IPS-NIHi7 (cell line): ENCODE data around the gene VSIG10L2.

ENCODE experiments used
- DNase-seq: peaks from one replicate; pipeline ENCODE4 v3.0.0; 2012; ENCODE audit warnings: mixed read lengths; ENCODE audit errors: extremely low spot score

Gene VSIG10L2

DNA sequence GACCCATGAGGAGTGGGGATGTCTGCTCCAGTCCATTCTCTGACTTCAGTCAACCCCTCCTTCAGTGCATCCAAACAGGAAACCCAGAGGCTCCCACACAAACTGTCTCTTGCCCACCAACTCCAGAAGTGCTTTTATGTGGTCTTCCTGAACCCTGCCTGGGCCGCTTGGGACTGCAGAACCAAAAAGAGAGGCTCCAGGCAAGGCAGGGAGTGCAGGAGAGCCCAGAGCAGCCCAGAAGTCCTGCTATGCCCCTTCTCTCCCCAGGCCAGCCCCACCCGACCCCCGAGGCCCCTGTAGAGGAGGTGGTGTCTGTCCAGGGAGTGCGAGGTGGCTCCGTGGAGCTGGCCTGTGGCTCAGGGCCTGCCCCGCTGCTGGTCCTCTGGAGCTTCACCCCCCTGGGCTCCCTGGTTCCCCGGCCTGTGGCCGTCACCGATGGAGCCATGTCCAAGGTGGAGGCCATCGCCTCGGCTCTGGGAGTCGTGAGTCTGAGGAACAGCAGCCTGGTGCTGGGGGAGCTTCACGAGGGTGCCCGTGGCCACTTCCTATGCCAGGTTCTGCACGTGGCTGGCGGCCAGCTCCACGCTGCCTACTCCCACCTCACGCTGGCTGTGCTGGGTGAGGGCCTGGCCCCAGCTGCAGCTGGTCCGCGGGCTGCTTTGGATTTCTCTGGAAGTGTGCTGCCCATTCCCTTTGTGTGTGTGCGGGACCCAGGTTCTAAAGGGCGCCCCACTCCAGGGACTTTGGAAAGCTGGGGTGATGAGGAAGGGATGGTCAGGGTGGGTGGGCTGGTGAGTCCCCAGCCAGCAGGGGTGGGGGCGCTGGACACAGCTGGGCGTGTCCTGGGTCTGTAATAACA lies 1.8 kb downstream of the VSIG10L2 start:
- no peak for DNase-seq

DNA sequence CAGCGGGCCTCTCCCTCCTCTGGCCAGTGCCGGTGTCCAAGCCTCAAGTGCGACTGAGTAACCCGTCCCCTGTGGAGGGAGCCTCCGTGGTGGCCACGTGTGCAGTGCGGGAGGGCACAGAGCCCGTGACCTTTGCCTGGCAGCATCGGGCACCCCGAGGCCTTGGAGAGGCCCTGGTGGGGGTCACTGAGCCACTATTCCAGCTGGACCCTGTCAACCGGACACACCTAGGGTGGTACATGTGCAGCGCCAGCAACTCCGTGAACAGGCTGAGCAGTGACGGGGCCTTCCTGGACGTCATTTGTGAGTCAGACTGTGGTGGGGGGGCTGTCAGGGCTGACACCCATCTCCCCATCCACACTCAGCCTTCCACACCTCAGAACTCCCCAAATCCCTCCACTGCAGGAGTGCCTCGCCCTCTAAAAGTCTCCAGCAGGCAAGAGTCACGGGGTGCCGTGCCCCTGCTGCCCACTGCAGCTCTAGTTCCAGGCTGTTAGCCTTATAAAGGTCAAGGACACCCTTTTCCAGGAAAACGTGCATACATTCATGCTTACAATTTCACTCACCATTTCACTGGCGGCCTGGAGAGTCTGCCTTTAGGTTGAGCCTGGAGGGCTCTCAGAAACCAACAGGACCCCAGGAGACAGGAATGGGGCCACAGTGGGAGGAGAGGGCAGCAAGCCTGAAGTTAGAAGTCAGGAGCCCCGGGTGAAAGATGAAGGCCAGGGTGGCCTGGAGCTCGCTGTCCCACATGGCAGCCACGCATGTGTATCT lies 2.6 kb downstream of the VSIG10L2 start:
- no peak for DNase-seq

DNA sequence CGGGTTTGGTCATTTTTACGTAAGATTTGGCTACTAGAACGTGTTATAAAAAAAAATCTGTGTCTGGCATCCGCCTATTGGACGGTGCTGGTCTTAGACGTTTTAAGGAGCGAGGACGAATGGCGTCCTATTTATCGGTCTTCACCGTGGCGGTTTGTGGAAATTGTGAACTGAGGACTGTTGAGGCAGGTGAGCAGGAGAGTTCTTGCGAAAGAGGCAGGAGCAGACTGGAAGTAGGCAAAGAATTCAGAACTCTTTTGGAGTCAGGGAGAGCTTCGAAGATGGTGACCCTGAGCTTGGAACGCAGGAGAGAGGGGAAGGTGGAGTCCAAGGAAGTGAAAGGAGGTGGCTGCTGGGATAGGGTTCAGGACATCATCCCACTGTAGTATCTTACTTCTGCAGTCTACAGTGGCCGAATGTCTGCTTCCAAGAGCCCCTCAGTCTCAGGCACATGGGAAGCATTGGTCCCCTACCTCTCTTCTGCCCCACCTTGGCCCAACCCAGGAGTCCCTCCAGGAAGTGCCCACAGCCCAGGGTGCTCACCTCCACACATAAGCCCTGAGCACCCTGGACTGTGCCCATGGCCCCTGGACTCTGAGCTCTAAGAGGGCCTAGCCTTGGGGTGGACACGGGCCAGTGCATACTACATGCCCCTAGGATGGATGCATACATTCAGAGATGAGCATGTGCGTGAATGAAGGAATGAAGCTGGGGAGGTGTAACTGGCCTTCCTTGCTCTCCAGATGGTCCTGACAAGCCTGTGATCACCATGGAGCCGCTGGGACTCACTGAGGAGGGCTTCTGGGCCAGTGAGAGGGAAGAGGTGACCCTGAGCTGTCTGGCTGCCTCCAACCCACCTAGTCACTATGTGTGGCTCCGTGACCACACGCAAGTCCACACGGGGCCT lies 3.7 kb downstream of the VSIG10L2 start:
- DNase-seq: no peak

DNA sequence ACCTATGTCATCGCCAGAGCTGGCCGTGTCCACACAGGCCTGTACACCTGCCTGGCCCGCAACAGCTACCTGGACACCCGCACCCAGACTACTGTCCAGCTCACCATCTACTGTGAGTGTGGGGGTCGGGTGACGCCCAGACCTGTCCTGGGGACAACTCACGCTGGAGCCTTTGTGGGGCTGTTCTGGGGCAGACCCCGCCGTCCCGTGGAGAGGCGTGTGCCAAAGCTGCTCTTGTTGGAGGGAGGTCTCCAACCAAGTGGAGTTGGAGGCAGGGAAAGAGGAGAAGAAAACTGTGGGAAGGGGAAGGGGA lies 4.3 kb downstream of the VSIG10L2 start:
- DNase-seq: no peak

DNA sequence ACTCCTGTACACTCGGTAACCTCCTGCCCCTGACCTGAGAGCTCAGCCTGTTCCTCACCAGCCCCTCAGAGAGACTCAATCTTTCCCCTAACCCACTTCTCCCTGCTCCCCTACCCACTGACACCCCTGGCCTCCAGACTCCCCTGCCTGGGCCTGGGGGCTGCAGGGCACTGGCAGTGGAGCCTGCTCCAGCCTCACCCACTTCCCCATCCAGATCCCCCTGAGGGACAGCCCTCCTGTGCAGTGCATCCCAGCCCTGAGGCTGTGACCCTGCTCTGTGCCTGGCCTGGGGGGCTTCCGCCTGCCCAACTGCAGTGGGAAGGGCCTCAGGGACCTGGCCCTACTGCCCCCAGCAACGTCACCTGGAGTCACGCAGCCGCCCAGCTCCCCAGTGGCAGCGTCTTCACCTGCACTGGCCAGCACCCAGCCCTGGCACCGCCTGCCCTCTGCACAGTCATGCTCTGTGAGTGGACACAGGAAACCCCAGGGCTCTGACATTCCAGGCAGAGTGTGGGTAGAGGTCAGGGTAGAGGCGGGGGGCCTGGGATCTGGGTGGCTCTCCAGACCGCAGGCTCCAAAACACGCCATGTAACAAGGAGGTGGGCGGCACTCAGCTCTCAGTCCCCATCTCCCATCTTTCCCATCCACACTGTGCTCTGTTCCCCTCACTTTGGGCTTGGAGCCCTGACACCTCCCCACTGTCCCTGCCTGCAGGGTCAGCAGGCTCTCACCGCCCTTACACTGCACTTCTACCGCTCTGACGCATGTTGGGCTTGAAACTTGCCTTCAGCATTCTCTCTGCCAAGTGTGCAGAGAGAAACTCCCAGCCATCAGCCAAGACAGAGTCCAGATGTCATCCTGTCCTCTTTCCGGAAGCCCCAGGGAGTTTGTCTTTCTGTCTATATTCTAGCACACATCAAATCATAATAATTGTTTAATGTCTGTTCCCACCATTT lies 5.1 kb downstream of the VSIG10L2 start:
- DNase-seq: no peak

DNA sequence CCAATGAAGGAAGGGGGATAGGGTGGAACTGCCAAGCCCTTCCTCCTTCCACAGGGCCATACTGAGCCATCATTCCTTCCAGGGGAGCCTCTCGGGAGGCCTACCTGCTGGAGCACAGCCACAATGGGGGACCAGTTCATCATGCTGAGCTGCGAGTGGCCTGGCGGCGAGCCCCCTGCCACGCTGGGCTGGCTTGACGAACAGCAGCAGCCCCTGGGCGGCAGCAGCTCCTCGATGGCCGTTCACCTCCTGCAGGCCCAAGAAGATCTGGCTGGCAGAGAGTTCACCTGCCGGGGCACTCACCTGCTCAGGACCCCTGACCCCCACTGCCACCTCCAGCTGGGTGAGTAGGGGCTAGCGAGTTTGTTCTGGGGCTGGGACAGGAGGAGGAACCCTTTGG lies 5.9 kb downstream of the VSIG10L2 start:
- no peak for DNase-seq

DNA sequence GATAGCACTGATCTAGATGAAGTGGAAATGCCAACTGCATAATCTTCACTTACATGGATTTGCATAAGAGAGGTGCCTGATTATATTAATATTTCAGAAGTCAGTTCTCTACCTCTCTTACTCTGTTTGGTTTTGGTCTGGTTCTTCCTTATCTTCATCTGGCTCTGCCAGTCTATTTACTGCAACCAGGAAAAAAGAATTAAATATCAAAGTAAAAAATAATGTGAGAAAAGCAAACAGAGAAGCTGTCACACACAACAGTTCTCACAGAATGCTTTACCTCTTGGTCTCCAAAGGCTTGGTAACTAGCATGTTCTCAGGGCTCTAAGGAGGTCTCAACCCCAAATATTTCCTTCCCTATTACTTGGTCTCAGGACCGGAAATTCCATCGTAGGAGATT lies 6.7 kb downstream of the VSIG10L2 start:
- DNase-seq: no peak

DNA sequence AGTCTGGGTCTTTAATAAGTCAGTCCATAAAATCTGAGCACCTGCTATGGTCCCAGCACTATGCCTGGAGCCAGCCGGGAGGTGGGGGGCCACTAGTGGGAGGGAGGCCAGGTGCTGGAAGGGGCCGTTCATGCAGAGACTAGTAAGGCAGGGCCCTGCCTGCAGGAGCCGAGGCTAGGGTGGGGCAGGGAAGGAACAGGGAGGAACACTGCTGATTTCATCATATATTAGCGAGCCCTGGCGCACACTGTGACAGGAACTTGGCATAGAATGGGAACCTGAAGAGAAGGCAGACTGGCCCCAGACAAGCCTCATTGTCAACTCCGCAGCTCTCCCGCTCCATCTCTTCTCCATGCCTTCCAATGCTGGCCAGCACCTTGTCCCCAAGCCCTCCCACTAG lies 7.1 kb downstream of the VSIG10L2 start:
- DNase-seq: no peak

DNA sequence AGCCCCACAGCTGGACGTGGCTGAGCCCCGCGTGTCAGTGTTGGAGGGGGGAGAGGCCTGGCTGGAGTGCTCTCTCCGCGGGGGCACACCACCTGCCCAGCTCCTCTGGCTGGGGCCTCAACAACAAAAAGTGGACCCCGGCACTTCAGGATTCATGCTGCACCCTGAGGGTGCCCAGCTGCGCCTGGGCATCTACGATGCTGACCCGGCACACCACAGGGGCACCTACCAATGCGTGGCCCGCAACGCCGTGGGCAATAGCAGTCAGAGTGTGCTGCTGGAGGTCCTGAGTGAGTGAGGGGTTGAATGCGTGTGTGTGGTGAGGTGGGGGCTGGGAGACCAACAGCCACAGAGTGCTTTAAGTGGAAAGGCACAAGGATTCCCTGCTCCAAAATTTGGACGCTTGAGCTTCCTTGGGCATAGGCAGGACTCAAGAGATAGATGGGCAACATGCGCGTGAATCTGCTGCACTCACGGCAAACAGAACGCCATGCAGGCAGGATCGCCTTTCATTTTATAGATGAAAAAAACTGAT lies 7.6 kb downstream of the VSIG10L2 start:
- no peak for DNase-seq

DNA sequence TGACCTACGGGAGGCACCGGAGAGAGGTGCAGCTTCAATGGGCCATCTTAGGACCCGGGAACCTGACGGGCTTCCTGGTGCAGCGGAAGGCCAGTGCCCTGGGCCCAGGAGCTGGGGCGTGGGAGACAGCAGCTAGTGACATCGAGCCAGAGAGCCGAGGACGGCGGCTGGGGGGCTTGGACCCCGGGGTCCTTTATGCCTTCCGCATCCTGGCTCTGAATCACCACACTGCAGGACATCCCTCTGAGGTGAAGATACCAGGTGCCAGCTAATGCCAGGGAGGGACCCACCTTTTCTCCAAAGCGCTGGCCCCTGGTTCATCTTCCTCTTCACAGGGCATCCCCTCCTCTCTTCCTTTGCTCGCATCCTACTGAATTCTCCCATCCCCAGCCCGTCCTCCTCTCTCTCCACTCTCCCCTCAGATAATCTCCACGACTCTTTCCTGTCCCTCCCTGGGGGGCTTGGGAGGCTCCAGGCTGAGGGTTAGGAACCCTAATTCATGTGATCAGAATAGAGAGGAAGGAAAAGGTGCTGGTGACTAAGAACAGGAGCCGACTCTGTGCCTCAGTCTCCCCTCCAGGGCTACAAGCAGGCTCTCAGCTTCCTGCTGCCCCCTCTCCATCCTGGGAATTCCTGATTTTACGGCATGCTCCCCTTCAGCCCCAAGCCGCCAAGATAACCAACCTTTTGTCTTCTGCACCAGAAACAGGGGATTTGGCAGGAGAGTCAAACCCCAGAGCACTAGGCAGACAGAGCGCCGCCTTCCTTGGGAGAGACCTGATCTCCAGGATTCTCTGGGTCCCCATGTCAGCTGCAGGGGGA lies 8.5 kb downstream of the VSIG10L2 start:
- no peak for DNase-seq

DNA sequence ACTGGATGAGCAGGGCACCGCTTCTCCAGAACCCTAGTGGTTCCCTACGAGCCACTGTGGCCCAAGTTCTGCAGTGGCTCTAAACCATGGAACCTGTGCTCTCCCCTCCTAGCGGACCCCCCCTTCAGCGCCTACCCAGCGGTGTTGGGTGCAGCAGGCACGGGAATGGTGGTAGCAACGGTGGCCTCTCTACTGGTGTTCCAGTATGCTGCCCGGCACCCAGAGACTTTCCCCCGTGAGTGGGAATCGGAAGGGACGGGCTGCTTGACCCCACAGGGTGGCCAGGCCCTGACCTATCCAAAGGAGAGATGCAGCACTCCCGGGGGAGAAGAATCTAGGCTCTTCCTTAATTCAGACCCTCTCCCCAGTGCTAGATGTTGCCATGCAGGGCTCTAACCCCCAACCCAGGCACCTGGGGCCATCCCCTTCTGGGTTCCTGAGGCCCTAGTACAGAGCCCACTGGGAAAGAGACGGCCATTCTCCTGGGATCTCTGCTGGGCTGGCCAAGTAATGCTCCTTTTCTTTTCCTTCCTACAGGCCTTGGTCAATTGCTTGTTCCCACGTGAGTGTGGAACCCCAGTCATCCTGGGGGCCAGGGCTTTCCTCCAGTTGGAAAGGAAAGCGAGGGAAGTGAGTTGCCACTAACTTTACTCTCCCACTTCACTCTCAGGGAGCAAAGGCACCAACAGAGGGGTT lies 9.2 kb downstream of the VSIG10L2 start:
- DNase-seq: no peak

DNA sequence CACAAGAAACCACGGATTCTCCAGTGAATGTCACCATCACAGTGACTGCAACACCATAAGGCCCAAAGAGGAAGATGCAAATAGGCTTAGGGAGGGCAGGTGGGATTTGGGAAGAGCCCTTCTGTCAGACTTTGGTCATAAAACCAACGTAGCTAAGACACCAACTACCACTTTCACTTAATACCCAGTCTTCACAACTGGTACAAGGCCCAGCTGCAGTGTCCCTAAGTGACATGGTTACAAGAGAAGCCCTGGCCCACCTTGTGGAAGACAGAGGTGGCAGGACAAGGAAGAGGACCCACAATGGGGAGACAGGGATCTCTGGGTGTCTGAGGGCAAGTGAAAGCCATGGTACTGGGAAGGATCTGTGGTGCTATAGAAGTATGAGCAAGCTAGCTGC lies 10.0 kb downstream of the VSIG10L2 start:
- DNase-seq: no peak

DNA sequence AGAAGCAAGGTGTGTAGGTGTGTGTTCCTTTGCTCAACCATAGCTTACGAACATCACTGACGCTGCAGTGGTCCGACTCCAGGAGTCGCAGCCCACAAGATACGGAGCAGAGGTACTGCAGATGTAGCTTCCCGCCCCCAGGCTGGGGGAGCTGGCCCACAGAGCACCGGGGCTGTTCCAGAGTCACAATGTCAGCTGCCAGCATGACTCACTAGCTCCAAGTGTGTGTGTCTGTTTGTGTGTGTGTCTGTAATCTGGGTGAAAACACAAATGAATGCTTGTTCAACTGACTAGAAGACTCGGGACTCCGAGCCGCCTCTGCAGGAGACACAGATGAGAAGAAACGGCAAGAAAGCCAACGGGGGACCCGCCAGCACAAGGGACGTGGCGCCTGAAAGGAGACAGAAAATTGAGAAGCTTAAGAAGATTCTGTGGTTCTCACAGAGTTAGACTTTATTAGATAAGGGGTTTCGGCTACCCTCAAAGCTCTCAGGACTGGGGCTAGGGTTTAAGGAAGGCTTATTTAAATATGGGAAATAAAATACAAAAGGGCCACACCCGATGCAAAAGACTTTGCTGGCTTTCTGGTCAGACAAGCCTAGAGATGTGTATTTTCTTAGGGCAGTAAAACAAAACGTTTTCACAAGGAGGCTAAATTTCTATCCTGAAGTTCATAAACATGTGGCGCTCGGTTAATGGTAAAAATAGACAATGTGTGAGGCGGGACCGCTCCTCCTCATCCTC lies 10.7 kb downstream of the VSIG10L2 start:
- DNase-seq: no peak

DNA sequence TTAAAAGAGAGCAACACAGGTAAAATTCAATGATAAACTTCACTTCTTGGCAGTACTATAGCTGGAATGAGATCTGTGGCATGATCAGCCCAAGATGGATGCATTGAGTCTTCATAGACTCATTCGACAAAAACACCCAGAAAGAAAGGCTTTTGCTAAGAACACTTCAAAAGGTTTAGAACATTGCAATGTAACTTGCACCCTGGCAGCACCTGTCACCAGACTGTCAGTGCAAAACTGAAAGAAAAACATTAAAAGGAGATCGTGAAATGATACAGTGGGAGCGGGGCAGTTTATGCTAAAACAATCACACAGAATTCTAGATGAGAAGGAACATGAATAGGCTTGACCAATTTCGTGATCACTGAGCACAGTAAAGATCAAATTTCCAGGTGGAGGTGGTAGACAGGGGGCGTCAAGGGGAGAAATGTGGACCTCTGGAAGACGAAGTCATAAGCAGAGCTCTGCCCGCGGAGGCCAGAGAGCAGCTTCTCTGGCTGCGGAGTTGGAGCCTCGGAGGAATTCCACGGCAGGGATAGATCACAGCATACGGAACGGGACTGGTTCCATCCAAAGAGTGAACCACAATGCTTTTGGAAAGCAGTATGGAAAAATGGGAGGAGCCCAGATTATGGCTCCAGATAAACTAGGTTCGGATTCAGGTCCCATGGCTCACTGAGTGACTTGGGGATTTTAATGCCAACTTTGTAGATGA lies 11.9 kb downstream of the VSIG10L2 start:
- no peak for DNase-seq

DNA sequence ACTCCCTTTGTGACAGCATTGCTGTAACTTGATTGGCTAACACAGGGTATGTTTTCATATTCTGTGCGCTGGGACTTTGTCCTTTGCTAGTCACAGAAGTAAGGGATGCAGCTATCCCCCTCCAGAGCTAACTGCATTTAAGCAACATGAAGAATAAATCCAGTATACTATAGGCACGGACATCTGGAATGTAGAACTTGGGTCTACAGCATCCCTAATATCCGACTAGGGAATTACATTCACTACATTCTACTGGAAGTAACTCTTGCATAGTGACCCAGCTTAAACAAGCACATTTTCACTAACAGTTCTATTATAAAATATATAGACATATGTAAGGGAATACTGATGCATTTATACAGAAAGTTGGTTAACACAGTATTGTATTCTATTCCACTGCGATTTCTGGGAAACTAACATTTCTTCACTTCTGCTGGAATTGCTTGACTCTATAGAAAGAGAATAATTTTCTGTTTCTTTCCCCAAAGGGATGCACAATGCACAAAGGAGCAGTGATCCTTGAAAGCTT lies 13.1 kb downstream of the VSIG10L2 start:
- no peak for DNase-seq

DNA sequence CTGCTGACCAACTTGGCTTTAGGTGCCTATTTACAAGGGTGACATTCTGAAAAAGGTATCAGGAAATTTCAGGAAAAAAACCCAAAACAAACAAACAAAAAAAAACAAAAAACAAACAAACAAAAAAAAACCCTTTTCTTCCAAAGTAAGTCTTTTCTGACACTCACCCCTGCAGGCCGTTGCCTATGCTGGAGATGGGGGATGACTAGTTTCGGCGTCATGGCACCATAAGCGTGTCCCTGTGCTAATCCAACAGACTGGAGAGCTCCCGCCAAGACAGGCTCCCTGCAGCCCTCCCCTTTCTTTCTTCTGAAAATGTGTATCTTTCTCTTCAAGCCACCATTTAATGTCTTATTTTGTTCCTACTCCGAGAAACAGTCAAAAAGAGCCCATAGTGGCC lies 13.7 kb downstream of the VSIG10L2 start:
- DNase-seq: no peak

DNA sequence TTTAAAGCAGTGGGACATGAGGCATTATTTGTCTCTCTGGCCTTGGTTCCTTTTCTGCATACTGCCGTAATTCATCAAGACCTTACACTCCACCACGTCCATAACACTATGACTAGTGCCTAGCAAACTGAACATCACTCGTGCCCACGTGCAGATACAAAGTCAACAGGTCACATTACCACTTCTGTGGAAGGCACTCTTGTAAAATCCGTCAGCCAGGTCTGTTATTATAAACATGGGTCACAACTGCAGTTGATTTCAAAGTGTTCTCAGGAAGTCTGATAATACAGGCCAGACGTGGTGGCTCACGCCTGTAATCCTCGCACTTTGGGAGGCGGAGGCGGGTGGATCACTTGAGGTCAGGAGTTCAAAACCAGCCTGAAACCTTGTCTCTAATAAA lies 14.1 kb downstream of the VSIG10L2 start:
- no peak for DNase-seq

DNA sequence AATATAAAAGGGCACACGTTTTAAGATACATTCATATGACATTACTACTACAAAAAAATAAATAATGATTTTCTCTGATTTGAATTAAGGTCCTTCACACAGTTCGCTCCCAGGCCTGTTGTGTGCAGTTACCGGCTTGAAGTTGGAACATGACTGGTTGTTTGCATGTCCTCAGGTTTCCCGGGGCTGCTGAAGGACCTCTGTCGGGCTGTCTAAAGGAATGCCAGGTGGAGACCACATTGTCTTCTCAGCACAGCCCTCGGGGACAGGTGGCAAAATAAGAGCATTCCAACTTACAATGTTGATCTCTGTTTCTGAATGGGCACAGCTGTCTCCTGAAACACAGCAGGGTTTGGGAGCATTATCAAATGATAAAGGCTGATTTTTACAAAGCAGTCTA lies 14.9 kb downstream of the VSIG10L2 start:
- DNase-seq: no peak
